Sigmoid colon (tissue), 7 donors: Measurements from ENCODE around the gene ZFHX3. TPM values are rescaled to one million over a fixed set of nuclear protein-coding genes. Genes with fewer than 3 reads are reported as not detected.
A peak's percentile ranks its signal among the peaks of the same experiment; 100 is the strongest.

Experiments
- DNase-seq: peaks from one replicate; pipeline ENCODE4 v3.0.0-alpha.2; 2019
- H3K27ac ChIP-seq, 4 donors: fragments of 200-600 bp; sonication (generic); one replicate each; pipeline ENCODE4 v1.5.1; 2016 to 2019; ENCODE audit warnings: mild to moderate bottlenecking in 1 of 4
- H3K27me3 ChIP-seq, 3 donors: fragments of 200-600 bp; sonication (generic); one replicate each; pipeline ENCODE4 v1.5.1; 2019; ENCODE audit warnings: mild to moderate bottlenecking in 1 of 3
- H3K36me3 ChIP-seq, 4 donors: fragments of 200-600 bp; sonication (generic); one replicate each; pipeline ENCODE4 v1.5.1; 2016 to 2019
- H3K4me1 ChIP-seq, 4 donors: fragments of 200-600 bp; sonication (generic); one replicate each; pipeline ENCODE4 v1.5.1; 2017 to 2019
- H3K4me3 ChIP-seq, 4 donors: fragments of 200-600 bp; sonication (generic); one replicate each; pipeline ENCODE4 v1.5.1; 2017 to 2019; ENCODE audit warnings: mild to moderate bottlenecking in 2 of 4, moderate library complexity in 1 of 4
- H3K9me3 ChIP-seq, 4 donors: fragments of 200-600 bp in 3 of 4; sonication (generic) in 3 of 4; one replicate each; pipeline versions ENCODE4 v1.5.1 to v1.6.1; 2013 to 2019
- CTCF ChIP-seq, 4 experiments: fragments of 450-650 bp in 3 of 4; fragments of 200-600 bp in 1 of 4; IDR thresholded peaks; one replicate each; pipeline ENCODE4 v1.5.1; 2016 to 2019; ENCODE audit warnings: antibody characterized with exemption in 4 of 4, mild to moderate bottlenecking in 3 of 4, moderate library complexity in 2 of 4
- EP300 ChIP-seq, 4 donors: sonication (generic); formaldehyde crosslinking; IDR thresholded peaks; one replicate each; pipeline ENCODE4 v1.6.1; 2017; ENCODE audit warnings: antibody characterized with exemption in 4 of 4
- POLR2A ChIP-seq, 2 donors: fragments of 450-650 bp; IDR thresholded peaks; one replicate each; pipeline ENCODE4 v1.6.1; 2016; ENCODE audit warnings: antibody characterized with exemption in 2 of 2, mild to moderate bottlenecking in 2 of 2, moderate library complexity in 2 of 2
- POLR2AphosphoS5 ChIP-seq, 4 donors: sonication (generic); formaldehyde crosslinking; IDR thresholded peaks; one replicate each; pipeline ENCODE4 v1.6.1; 2017; ENCODE audit warnings: antibody characterized with exemption in 4 of 4
- WGBS, 2 donors: extraction: QIAGEN DNeasy Blood & Tissue Kit; methylation state at CpG; one replicate each; pipeline ENCODE4 v1.1.7; 2013; 5-methylcytosine and 5-hydroxymethylcytosine counted together
- intact Hi-C: fragments of 100-400 bp; cut with DNase I; formaldehyde crosslinking; loops from one replicate; pipeline ENCODE4 v1.15.1; 2023
- polyA plus RNA-seq, 3 donors: library from polyadenylated mRNA; stranded (reverse); fragments of 200-250 nt; gene quantifications; one replicate each; pipeline ENCODE4 v1.2.3, GENCODE V29; 2013
- total RNA-seq, 4 donors: library from RNA; depleted of rRNA; stranded (reverse); fragments of >200 nt; gene quantifications; one replicate each; pipeline ENCODE4 v1.1.0, GENCODE V29; 2016
- donor health status: healthy with polysubstance abuse.
- donor health status: Bipolar disorder and iron deficiency.
- donor health status: healthy.

ZFHX3 gene
- total and polyA plus RNA-seq, 7 donors: 0.69 to 38.8 (median 17.8) TPM

GRCh38 chr16:73058616-73059409, 10.9 kb upstream of the ZFHX3 start:
- intact Hi-C loops: no loop called here
- peaks cover 0 to 8% (median 3%) of the 10 kb centered on the region in 3 donors for H3K27me3 ChIP-seq
- H3K4me3 ChIP-seq: peak overlapping the region; percentile 78 to 96 (median 87)
- H3K4me1 ChIP-seq: peaks cover 0 to 57% (median 44%) of the 10 kb centered on the region in 4 donors
- H3K9me3 ChIP-seq: no peaks in the 10 kb centered on the region
- peak; percentile 69 for DNase-seq
- peak overlapping the region; percentile 94 to 99 (median 97) for H3K27ac ChIP-seq
- H3K36me3 ChIP-seq: no peaks in the 10 kb centered on the region
- peak in 3 of 4 donors; percentile 26 to 33 (median 29) for TF ChIP-seq POLR2AphosphoS5 (IDR thresholded peaks at IDR 0.05)
- TF ChIP-seq CTCF (IDR thresholded peaks at IDR 0.05): no peak
- WGBS, 2 donors: 0 to 1% methylated on average over 72 of the region's 72 CpGs

GRCh38 chr16:73058221-73058615, 10.3 kb upstream of the ZFHX3 start:
- Histone ChIP-seq H3K27ac (peak overlapping the region; percentile 94 to 99 (median 97)), H3K4me1 (peaks cover 0 to 63% (median 50%) of the 10 kb centered on the region in 4 donors), H3K36me3 (no peaks in the 10 kb centered on the region), H3K27me3 (peaks cover 0 to 3% (median 3%) of the 10 kb centered on the region in 3 donors), H3K9me3 (no peaks in the 10 kb centered on the region), H3K4me3 (peak overlapping the region; percentile 78 to 96 (median 87))
- DNase-seq: no peak
- 1% methylated on average over 61 of the region's 61 CpGs for WGBS, 2 donors
- TF ChIP-seq POLR2A (IDR thresholded peaks at IDR 0.05): no peak
- TF ChIP-seq EP300 (IDR thresholded peaks at IDR 0.05): no peak
- TF ChIP-seq CTCF (IDR thresholded peaks at IDR 0.05): no peak
- peak in 1 of 4 donors; percentile 39 for TF ChIP-seq POLR2AphosphoS5 (IDR thresholded peaks at IDR 0.05)
- intact Hi-C loops: no loop called here

GRCh38 chr16:73057291-73058210, 9.6 kb upstream of the ZFHX3 start:
- intact Hi-C loops: no loop called here
- 1% methylated on average over 101 of the region's 101 CpGs for WGBS, 2 donors
- TF ChIP-seq CTCF (IDR thresholded peaks at IDR 0.05) (peak in 1 of 4 experiments; percentile 15), POLR2AphosphoS5 (IDR thresholded peaks at IDR 0.05) (peak in 1 of 4 donors; percentile 44), POLR2A (IDR thresholded peaks at IDR 0.05) (no peak)
- no peak for DNase-seq
- Histone ChIP-seq H3K27me3 (no peaks in the 10 kb centered on the region), H3K36me3 (no peaks in the 10 kb centered on the region), H3K4me3 (peak overlapping the region; percentile 64 to 96 (median 87)), H3K4me1 (peaks cover 0 to 70% (median 56%) of the 10 kb centered on the region in 4 donors), H3K9me3 (no peaks in the 10 kb centered on the region), H3K27ac (peak overlapping the region; percentile 94 to 99 (median 97))

- H3K4me1 ChIP-seq: peaks cover 0 to 75% (median 62%) of the 10 kb centered on the region in 4 donors
- 13 to 51% methylated on average over 6 of the region's 6 CpGs for WGBS, 2 donors
- no peaks in the 10 kb centered on the region for H3K27me3 ChIP-seq
- H3K27ac ChIP-seq: peak overlapping the region; percentile 94 to 99 (median 97)
- no peaks in the 10 kb centered on the region for H3K36me3 ChIP-seq
- H3K4me3 ChIP-seq: peak overlapping the region; percentile 64 to 96 (median 87)
- no peaks in the 10 kb centered on the region for H3K9me3 ChIP-seq
- intact Hi-C loops: no loop called here
- TF ChIP-seq EP300 (IDR thresholded peaks at IDR 0.05): no peak
- TF ChIP-seq POLR2A (IDR thresholded peaks at IDR 0.05): no peak
- TF ChIP-seq POLR2AphosphoS5 (IDR thresholded peaks at IDR 0.05): no peak
- TF ChIP-seq CTCF (IDR thresholded peaks at IDR 0.05): no peak
- DNase-seq: no peak
Observed at GRCh38 chr16:73056921-73057290, 9.0 kb upstream of the ZFHX3 start.
